GM11168 (cell line): Measurements from ENCODE around the gene TASOR.
"Not testable (repeated sequence)": the region's sequence is repeated elsewhere in the genome, so short reads cannot be mapped to it uniquely, and the experiment has no call there.

ENCODE experiments used
- in situ Hi-C: fragments of 300-500 bp; cut with MboI; formaldehyde crosslinking; loops from one replicate; pipeline ENCODE4 v1.12.0; 2022; ENCODE audit warnings: low sequenced_read_pairs; ENCODE audit not compliant: unreplicated experiment

The TASOR gene

GRCh38 chr3:56683122-56683817 lies at the start of gene TASOR:
Gene TASOR (minus strand): TSS chr3:56683265. CDS start chr3:56683006, 259 bp downstream.
- in situ Hi-C loops: no loop called here

GRCh38 chr3:56732109-56732508 lies 49.0 kb upstream of the TASOR start:
- in situ Hi-C loops: no loop called here

GRCh38 chr3:56725175-56725574 lies 42.1 kb upstream of the TASOR start:
- in situ Hi-C loops: no loop called here

GRCh38 chr3:56724676-56725075 lies 41.6 kb upstream of the TASOR start:
- in situ Hi-C loops: loop anchor here (5.0 kb wide), 1 partner anchor 73 kb away; no protein-coding TSS in a partner anchor

GRCh38 chr3:56720849-56721248 lies 37.8 kb upstream of the TASOR start:
- in situ Hi-C loops: loop anchor here (5.0 kb wide), 1 partner anchor 76 kb away; no protein-coding TSS in a partner anchor

- in situ Hi-C loops: not testable (repeated sequence)
Measured at GRCh38 chr3:56718809-56719208, 35.7 kb upstream of the TASOR start.

GRCh38 chr3:56711344-56711743 lies 28.3 kb upstream of the TASOR start:
- in situ Hi-C loops: no loop called here

- in situ Hi-C loops: loop anchor here (10.0 kb wide), 1 partner anchor 87 kb away; no protein-coding TSS in a partner anchor
Measured at GRCh38 chr3:56707412-56707811, 24.3 kb upstream of the TASOR start.

GRCh38 chr3:56706629-56707028 lies 23.6 kb upstream of the TASOR start:
- in situ Hi-C loops: loop anchor here (10.0 kb wide), 1 partner anchor 88 kb away; no protein-coding TSS in a partner anchor

GRCh38 chr3:56704706-56705105 lies 21.6 kb upstream of the TASOR start:
- in situ Hi-C loops: loop anchor here (5.0 to 10.0 kb wide), 2 partner anchors 90 to 288 kb away; no protein-coding TSS in a partner anchor

GRCh38 chr3:56702490-56703315 lies 19.6 kb upstream of the TASOR start:
- in situ Hi-C loops: loop anchor here (5.0 to 10.0 kb wide), 2 partner anchors 92 to 290 kb away; no protein-coding TSS in a partner anchor

- in situ Hi-C loops: loop anchor here (5.0 to 10.0 kb wide), 2 partner anchors 95 to 292 kb away; no protein-coding TSS in a partner anchor
Measured at GRCh38 chr3:56700151-56700550, 17.1 kb upstream of the TASOR start.

GRCh38 chr3:56694867-56695683 lies 12.0 kb upstream of the TASOR start:
- in situ Hi-C loops: no loop called here

- in situ Hi-C loops: no loop called here
Measured at GRCh38 chr3:56693750-56694149, 10.7 kb upstream of the TASOR start.

GRCh38 chr3:56692520-56693433 lies 9.7 kb upstream of the TASOR start:
- in situ Hi-C loops: not testable (repeated sequence)

GRCh38 chr3:56692001-56692365 lies 8.9 kb upstream of the TASOR start:
- in situ Hi-C loops: not testable (repeated sequence)

- in situ Hi-C loops: no loop called here
Measured at GRCh38 chr3:56691165-56692000, 8.3 kb upstream of the TASOR start.

- in situ Hi-C loops: no loop called here
Measured at GRCh38 chr3:56689303-56689702, 6.2 kb upstream of the TASOR start.
